KG1 (cell line): ENCODE measurements around the gene EXOC2.

ENCODE experiments used
- DNase-seq: peaks from one replicate; lab custom pipeline; 2025; lab: John Stamatoyannopoulos, UW

The EXOC2 gene

GRCh38 chr6:498795-499231, 194.1 kb downstream of the EXOC2 start:
- peak; percentile 37 for DNase-seq

- DNase-seq, result no peak
These were observed 195.7 kb downstream of the EXOC2 start for GRCh38 chr6:497258-497657.

GRCh38 chr6:496649-497048, 196.3 kb downstream of the EXOC2 start:
- no peak for DNase-seq

- DNase-seq, result no peak
These were observed 198.5 kb downstream of the EXOC2 start for GRCh38 chr6:494394-494793.

- DNase-seq, result no peak
These were observed 199.1 kb downstream of the EXOC2 start for GRCh38 chr6:493840-494239.

- no peak for DNase-seq
These were observed 200.0 kb downstream of the EXOC2 start for GRCh38 chr6:492816-493414.

- DNase-seq, result no peak
These were observed 200.8 kb downstream of the EXOC2 start for GRCh38 chr6:492178-492577.

GRCh38 chr6:491233-491632, 201.7 kb downstream of the EXOC2 start:
- DNase-seq, result no peak

GRCh38 chr6:490251-491037, 202.5 kb downstream of the EXOC2 start:
- no peak for DNase-seq

GRCh38 chr6:489762-490161, 203.2 kb downstream of the EXOC2 start:
- no peak for DNase-seq

GRCh38 chr6:489001-489400, 203.9 kb downstream of the EXOC2 start:
- no peak for DNase-seq

- DNase-seq, result no peak
These were observed 205.0 kb downstream of the EXOC2 start for GRCh38 chr6:487956-488355.

GRCh38 chr6:485655-486170, 207.2 kb downstream of the EXOC2 start:
- DNase-seq, result no peak

- DNase-seq, result no peak
These were observed 208.2 kb downstream of the EXOC2 start for GRCh38 chr6:484746-485145.

- no peak for DNase-seq
These were observed 208.7 kb downstream of the EXOC2 start for GRCh38 chr6:484086-484745.

GRCh38 chr6:475314-475713, 217.6 kb downstream of the EXOC2 start:
- no peak for DNase-seq

- DNase-seq, result peak; percentile 33
These were observed 218.3 kb downstream of the EXOC2 start for GRCh38 chr6:474453-475185.

GRCh38 chr6:473768-474452, 219.0 kb downstream of the EXOC2 start:
- DNase-seq, result no peak

- no peak for DNase-seq
These were observed 219.6 kb downstream of the EXOC2 start for GRCh38 chr6:473356-473755.

- DNase-seq, result no peak
These were observed 222.0 kb downstream of the EXOC2 start for GRCh38 chr6:470901-471448.
